ENCODE measurements around the gene LGMN.

DNA sequence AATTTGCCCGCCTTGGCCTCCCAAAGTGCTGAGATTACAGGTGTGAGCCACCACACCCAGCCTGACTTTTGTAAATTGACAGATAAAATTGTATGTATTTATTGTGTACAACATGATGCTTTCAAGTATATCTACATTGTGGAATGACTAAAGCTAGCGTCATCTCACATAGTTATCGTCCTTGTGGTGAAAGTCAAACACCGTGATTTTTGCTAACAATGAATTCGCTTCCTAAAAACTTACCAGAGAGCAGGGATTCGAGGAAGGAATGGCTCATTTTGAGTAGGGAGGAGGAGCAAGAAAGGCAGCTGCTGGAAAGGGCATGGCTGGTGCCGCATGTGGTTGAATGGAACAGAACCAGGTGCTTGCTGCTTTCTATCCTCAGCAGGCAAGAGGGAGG is 85.4 kb downstream of the LGMN start:
- no peak for TF ChIP-seq GATA2 (IDR thresholded peaks at IDR 0.05; ENCODE audit: low read depth, low read length)
- no peak for TF ChIP-seq GATA3 (IDR thresholded peaks at IDR 0.05; ENCODE audit: low read depth, low read length)
